ENCODE data around the gene PPP2R2C.

DNA sequence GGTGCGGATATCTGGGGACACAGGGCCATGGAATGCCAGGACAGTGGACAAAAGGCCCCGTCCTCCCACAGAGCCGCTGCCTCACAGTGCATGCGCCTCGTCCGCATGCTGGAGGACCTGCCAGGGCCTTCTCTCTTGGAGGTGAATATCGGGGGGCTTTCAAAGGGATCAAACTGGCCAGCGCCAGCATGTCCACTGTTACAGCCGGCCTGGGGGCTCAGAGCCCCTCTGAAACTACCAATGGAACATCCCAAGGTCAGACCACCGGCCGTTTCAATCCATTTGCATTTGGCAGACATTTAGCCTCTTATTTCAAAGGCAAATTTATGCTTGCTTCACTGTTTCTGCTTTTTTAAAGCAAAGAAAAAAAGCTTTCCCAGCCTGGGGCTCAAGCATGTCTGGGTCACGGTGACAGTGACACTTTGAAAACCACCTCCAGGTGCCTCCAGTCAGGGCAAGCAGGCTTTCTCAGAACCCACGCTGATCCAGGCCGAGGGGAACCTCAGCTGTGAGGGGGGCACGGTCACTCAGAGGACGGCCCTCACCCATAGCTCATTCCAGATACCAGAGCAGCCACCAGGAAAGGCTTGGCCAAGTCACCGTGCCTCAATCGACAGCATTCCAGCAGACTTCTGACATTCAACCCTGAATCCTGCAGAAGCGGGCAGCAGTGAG lies 57.2 kb downstream of the PPP2R2C start:
- no peak for TF ChIP-seq MXI1 (IDR thresholded peaks at IDR 0.05; ENCODE audit: borderline replicate concordance, low read depth, low read length)
- TF ChIP-seq, protein P1, sequence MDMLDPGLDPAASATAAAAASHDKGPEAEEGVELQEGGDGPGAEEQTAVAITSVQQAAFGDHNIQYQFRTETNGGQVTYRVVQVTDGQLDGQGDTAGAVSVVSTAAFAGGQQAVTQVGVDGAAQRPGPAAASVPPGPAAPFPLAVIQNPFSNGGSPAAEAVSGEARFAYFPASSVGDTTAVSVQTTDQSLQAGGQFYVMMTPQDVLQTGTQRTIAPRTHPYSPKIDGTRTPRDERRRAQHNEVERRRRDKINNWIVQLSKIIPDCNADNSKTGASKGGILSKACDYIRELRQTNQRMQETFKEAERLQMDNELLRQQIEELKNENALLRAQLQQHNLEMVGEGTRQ (IDR thresholded peaks at IDR 0.05; ENCODE audit: low read depth, low read length): no peak
- TF ChIP-seq SMC3 (IDR thresholded peaks at IDR 0.05; ENCODE audit: low read depth, low read length): no peak
- TF ChIP-seq POLR2A (IDR thresholded peaks at IDR 0.05; ENCODE audit: low read depth, low read length): no peak
- TF ChIP-seq, protein P2, sequence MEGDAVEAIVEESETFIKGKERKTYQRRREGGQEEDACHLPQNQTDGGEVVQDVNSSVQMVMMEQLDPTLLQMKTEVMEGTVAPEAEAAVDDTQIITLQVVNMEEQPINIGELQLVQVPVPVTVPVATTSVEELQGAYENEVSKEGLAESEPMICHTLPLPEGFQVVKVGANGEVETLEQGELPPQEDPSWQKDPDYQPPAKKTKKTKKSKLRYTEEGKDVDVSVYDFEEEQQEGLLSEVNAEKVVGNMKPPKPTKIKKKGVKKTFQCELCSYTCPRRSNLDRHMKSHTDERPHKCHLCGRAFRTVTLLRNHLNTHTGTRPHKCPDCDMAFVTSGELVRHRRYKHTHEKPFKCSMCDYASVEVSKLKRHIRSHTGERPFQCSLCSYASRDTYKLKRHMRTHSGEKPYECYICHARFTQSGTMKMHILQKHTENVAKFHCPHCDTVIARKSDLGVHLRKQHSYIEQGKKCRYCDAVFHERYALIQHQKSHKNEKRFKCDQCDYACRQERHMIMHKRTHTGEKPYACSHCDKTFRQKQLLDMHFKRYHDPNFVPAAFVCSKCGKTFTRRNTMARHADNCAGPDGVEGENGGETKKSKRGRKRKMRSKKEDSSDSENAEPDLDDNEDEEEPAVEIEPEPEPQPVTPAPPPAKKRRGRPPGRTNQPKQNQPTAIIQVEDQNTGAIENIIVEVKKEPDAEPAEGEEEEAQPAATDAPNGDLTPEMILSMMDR (conservative IDR thresholded peaks at IDR 0.05; ENCODE audit: low read depth, low read length): no peak
- no peak for TF ChIP-seq CEBPB (IDR thresholded peaks at IDR 0.05; ENCODE audit: low read depth, low read length)
- TF ChIP-seq MAZ (IDR thresholded peaks at IDR 0.05; ENCODE audit: borderline replicate concordance, low read depth, low read length): no peak
- no peak for TF ChIP-seq RCOR1 (IDR thresholded peaks at IDR 0.05; ENCODE audit: insufficient replicate concordance, low read length)
- no peak for TF ChIP-seq NFE2L2 (IDR thresholded peaks at IDR 0.05; ENCODE audit: low read depth, low read length)
- TF ChIP-seq RAD21 (IDR thresholded peaks at IDR 0.05; ENCODE audit: low read length): no peak
- no peak for TF ChIP-seq FOS (IDR thresholded peaks at IDR 0.05; ENCODE audit: low read depth, low read length)
- TF ChIP-seq MAFK (IDR thresholded peaks at IDR 0.05; ENCODE audit: low read depth, low read length): no peak
- TF ChIP-seq, protein P3, sequence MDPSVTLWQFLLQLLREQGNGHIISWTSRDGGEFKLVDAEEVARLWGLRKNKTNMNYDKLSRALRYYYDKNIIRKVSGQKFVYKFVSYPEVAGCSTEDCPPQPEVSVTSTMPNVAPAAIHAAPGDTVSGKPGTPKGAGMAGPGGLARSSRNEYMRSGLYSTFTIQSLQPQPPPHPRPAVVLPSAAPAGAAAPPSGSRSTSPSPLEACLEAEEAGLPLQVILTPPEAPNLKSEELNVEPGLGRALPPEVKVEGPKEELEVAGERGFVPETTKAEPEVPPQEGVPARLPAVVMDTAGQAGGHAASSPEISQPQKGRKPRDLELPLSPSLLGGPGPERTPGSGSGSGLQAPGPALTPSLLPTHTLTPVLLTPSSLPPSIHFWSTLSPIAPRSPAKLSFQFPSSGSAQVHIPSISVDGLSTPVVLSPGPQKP (IDR thresholded peaks at IDR 0.05; ENCODE audit: borderline replicate concordance, low read depth, low read length): no peak
- TF ChIP-seq RFX5 (IDR thresholded peaks at IDR 0.05; ENCODE audit: low read depth, low read length): no peak

Measured in IMR-90 (cell line).